Superior temporal gyrus (tissue), 1 donor: ENCODE results near the gene RPL4.
"Not testable (repeated sequence)": the region's sequence is repeated elsewhere in the genome, so short reads cannot be mapped to it uniquely, and the experiment has no call there.

ENCODE experiments used
- DNase-seq: peaks from one replicate; pipeline ENCODE4 v3.0.0-alpha.2; 2016; ENCODE audit errors: extremely low spot score

Gene RPL4

GRCh38 chr15:66504563-66505429 is at the start of gene RPL4, which contains the start of gene ZWILCH:
Gene RPL4, minus strand, starts transcription at chr15:66504855. Its CDS starts 65 bp downstream, at chr15:66504790.
Gene ZWILCH, plus strand, starts transcription at chr15:66505326. Its CDS starts 13 bp downstream, at chr15:66505339.
- DNase-seq = peak; percentile 86

- no peak for DNase-seq
Measured at GRCh38 chr15:66545255-66545654, 40.6 kb upstream of the RPL4 start.

GRCh38 chr15:66542896-66543295 is 38.2 kb upstream of the RPL4 start:
- DNase-seq = no peak

- no peak for DNase-seq
Measured at GRCh38 chr15:66535056-66535455, 30.4 kb upstream of the RPL4 start.

GRCh38 chr15:66524838-66525237 is 20.2 kb upstream of the RPL4 start:
- DNase-seq = no peak

GRCh38 chr15:66523926-66524325 is 19.3 kb upstream of the RPL4 start:
- no peak for DNase-seq

GRCh38 chr15:66515901-66516322 is 11.3 kb upstream of the RPL4 start:
- no peak for DNase-seq

- DNase-seq = no peak
Measured at GRCh38 chr15:66514586-66514985, 9.9 kb upstream of the RPL4 start.

GRCh38 chr15:66508293-66508883 is 3.7 kb upstream of the RPL4 start:
- DNase-seq = no peak

- no peak for DNase-seq
Measured at GRCh38 chr15:66505818-66506217, 1.2 kb upstream of the RPL4 start.

GRCh38 chr15:66505430-66505811 is 766 bp upstream of the RPL4 start:
- DNase-seq = no peak

GRCh38 chr15:66503780-66504562 is 684 bp downstream of the RPL4 start:
- DNase-seq = no peak

- not testable (repeated sequence) for DNase-seq
Measured at GRCh38 chr15:66503041-66503648, 1.5 kb downstream of the RPL4 start.

GRCh38 chr15:66502491-66502890 is 2.2 kb downstream of the RPL4 start:
- DNase-seq = no peak

- DNase-seq = not testable (repeated sequence)
Measured at GRCh38 chr15:66500346-66500745, 4.3 kb downstream of the RPL4 start.

GRCh38 chr15:66498501-66499386 is 5.9 kb downstream of the RPL4 start:
- DNase-seq = peak; percentile 55

- DNase-seq = peak; percentile 92
Measured at GRCh38 chr15:66497502-66498455, 6.9 kb downstream of the RPL4 start, which contains the start of gene SNAPC5. Gene SNAPC5, minus strand, starts transcription at chr15:66497762. Its CDS starts 31 bp downstream, at chr15:66497731.

- DNase-seq = no peak
Measured at GRCh38 chr15:66496951-66497501, 7.6 kb downstream of the RPL4 start.

- DNase-seq = no peak
Measured at GRCh38 chr15:66494262-66494661, 10.4 kb downstream of the RPL4 start.
